GM18511 (cell line): Measurements from ENCODE around the gene MXRA7.
"Not testable (repeated sequence)": the region's sequence is repeated elsewhere in the genome, so short reads cannot be mapped to it uniquely, and the experiment has no call there.

ENCODE experiments used
- ATAC-seq: cut with Tn5 transposase; IDR thresholded peaks from one replicate; pipeline ENCODE4 v1.9.1; 2021; ENCODE audit warnings: mild to moderate bottlenecking, moderate library complexity; ENCODE audit not compliant: unreplicated experiment

The MXRA7 gene

GRCh38 chr17:76654408-76654807, 56.4 kb downstream of the MXRA7 start:
- ATAC-seq: no peak

GRCh38 chr17:76650504-76650903, 60.3 kb downstream of the MXRA7 start:
- no peak for ATAC-seq

DNA sequence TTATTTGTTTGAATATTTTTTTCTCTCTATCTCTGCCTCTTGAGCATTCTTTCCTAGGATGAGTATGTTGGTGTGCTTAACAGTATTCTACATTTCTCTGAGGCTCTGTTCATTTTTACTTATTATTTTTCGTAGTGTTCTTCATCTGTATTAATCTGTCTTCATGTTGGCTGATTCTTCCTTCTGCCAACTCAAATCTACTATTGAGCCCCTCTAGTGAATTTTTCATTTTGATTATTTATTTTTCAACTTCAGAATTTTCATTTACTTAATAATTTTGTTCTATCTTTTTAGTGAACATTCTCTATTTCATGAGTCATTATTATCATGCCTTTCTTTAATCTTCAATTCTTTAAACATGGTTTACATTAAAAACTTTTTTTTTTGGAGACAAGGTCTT, 64.1 kb downstream of the MXRA7 start:
- ATAC-seq: no peak

- ATAC-seq: no peak
These were observed 65.3 kb downstream of the MXRA7 start for GRCh38 chr17:76645481-76645880.

DNA sequence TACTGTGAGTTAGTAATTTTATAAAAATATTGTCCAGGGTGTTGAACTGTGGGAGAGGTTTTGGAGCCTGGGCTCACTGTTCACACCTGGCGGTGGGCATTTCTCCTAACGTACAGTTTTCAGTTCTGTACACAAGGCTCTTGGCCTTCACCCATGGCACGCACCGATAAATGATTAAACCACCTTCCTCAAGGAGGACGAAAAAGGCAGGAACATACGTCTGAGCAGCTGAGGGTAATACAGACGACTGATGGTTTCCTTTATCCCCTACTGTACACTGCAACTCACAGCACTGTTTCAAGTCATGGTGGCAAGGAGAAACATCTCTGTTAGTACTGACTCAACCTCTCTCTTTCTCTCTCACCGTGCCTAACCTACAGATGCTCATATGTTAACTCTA, 65.8 kb downstream of the MXRA7 start:
- no peak for ATAC-seq

DNA sequence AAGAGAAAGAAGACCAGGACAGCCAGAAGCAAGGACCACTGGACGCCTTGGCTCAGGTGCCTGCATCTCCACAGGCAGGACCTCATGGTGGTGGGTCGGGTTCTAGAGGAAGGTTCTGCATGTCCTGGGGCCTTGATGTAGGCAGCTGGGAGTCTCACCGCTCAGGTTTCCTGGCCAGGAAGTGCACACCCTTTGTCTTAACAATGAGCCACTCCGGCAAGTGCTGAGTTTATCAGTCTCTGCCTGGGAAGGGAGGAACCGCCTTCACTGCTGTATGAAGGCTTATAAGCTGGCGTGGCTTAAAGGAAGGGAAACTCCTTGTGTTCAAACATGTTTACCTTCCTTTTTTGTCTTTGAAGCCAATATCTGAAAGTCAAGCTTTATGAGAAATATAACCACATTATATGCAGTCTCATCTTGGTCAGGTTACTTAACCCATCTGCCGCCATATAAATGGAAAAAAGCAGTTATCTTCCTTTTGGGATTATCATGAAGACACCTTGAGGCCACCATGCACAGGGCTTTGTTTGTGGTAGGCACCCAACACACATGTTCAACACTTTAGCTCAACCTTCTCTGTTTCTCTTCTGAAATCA, 67.1 kb downstream of the MXRA7 start, which contains the start of gene ST6GALNAC1:
ST6GALNAC1 (minus strand) TSS at position 205 of the 596 bp plus-strand sequence; CDS start at position 86, 119 bp downstream.
- no peak for ATAC-seq

DNA sequence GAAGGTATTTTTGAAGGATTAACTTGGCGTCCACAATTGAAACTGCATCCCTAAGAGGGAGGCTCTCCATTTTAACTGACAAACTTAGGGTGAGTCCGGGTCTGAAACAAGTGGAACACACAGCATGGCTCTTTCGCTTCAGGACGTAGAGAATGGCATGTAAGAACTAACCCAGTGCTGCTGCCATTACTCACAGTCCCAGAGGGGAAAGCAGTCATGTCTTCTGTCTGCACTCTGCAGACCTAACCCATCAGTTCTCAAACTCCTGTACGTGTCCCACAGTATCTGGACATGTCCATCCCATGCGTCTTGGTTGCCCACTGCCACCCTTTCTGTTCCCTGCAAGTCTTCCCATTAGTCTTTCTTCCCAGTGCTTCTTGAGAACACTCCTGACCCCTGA, 67.8 kb downstream of the MXRA7 start:
- ATAC-seq: no peak

GRCh38 chr17:76642032-76642561, 68.7 kb downstream of the MXRA7 start:
- no peak for ATAC-seq

- no peak for ATAC-seq
These were observed 69.3 kb downstream of the MXRA7 start for GRCh38 chr17:76641501-76641900.

GRCh38 chr17:76640550-76641380, 70.0 kb downstream of the MXRA7 start:
- ATAC-seq: no peak

- no peak for ATAC-seq
These were observed 72.5 kb downstream of the MXRA7 start for GRCh38 chr17:76638263-76638662.

- not testable (repeated sequence) for ATAC-seq
These were observed 74.1 kb downstream of the MXRA7 start for GRCh38 chr17:76636486-76637206.

- ATAC-seq: no peak
These were observed 75.0 kb downstream of the MXRA7 start for GRCh38 chr17:76635659-76636360.

DNA sequence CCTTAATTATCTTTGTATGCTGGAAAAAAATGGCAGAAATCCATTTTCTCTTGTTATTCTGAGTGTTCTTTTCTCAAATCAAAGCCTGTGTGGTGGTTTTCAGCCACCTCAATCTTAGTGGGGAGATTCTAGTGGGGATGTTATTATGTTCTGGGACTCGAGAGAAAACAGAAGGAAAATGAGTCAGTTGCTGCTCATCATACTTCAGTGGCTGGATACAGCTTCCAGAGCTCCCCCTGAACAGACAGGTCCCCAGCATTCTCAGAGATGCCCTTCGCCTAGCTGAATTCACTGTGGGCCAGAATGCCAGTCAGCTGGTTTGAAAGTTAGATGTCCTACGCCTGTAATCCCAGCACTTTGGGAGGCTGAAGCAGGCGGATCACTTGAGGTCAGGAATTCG, 75.7 kb downstream of the MXRA7 start:
- ATAC-seq: no peak

DNA sequence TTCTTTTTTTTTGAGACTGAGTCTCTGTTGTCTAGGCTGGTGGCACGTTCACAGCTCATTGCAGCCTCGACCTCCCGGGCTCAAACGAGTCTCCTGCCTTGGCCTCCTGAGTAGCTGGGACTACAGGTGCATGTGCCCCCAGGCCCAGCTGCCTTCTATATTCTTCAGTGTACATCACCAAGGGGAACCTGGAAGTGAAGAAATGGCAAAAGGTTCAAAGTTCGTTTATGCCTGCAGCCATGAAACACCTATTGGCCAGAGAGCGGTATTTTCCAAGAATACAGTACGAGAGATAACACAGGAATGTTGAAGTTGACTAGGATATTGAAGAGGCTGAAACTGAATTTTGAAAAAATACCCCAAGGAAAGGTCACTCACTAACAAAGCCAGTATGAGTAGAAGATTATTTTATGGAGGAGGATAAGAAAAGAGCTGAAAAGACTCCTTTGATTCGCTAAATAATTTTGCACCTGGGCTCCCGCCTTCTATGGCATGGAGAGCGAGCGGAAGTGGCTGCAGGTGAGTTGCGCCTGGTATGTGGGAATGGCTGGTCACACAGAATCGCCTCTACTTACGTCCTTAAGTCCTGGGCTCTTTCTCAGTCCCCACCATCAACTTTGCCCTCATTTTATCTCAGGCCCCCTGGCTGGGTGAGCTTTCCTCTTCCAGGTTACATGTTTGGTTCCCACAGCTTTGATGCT, 77.0 kb downstream of the MXRA7 start:
- ATAC-seq: no peak

- no peak for ATAC-seq
These were observed 78.8 kb downstream of the MXRA7 start for GRCh38 chr17:76631821-76632565.

- ATAC-seq: no peak
These were observed 80.6 kb downstream of the MXRA7 start for GRCh38 chr17:76630151-76630550.
